ENCODE data around the gene ITGA4. TPM values are rescaled to one million over a fixed set of nuclear protein-coding genes. Genes with fewer than 3 reads are reported as not detected.
A peak's percentile ranks its signal among the peaks of the same experiment; 100 is the strongest.

The ITGA4 gene
- total RNA-seq (0.28 and 0.39 TPM in 2 replicates), polyA plus RNA-seq (0.44 and 0.86 TPM in 2 replicates)

- Histone ChIP-seq H3K27ac (no peak within 1 kb of the TSS), H3K27me3 (peaks cover 75% of the 10 kb centered on the region), H3K36me3 (no peaks in the 10 kb centered on the region), H3K9me3 (ENCODE audit: low read depth) (no peaks in the 10 kb centered on the region), H3K4me3 (peak within 1 kb of the TSS; percentile 33), H3K4me1 (ENCODE audit: low read depth) (peaks cover 3% of the 10 kb centered on the region)
- DNase-seq (ENCODE audit: low read depth in 1 of 2, low spot score in 1 of 2), result peak; percentile 75 to 87
- TF ChIP-seq CTCF (IDR thresholded peaks at IDR 0.05; ENCODE audit: low read depth, low read length), result peak; percentile 87
These were observed at the start of gene ITGA4 for GRCh38 chr2:181457121-181457740. TSS of gene ITGA4 (plus strand) at chr2:181457386. CDS start at chr2:181457655, 269 bp downstream.

- no peak for DNase-seq (ENCODE audit: low read depth in 1 of 2, low spot score in 1 of 2)
- TF ChIP-seq CTCF (IDR thresholded peaks at IDR 0.05; ENCODE audit: low read depth, low read length), result no peak
- Histone ChIP-seq H3K9me3 (ENCODE audit: low read depth) (no peaks in the 10 kb centered on the region), H3K4me3 (no peak overlapping the region), H3K27me3 (no peaks in the 10 kb centered on the region), H3K27ac (no peak overlapping the region), H3K4me1 (ENCODE audit: low read depth) (no peaks in the 10 kb centered on the region), H3K36me3 (no peaks in the 10 kb centered on the region)
These were observed 48.3 kb upstream of the ITGA4 start for GRCh38 chr2:181408861-181409260.

DNA sequence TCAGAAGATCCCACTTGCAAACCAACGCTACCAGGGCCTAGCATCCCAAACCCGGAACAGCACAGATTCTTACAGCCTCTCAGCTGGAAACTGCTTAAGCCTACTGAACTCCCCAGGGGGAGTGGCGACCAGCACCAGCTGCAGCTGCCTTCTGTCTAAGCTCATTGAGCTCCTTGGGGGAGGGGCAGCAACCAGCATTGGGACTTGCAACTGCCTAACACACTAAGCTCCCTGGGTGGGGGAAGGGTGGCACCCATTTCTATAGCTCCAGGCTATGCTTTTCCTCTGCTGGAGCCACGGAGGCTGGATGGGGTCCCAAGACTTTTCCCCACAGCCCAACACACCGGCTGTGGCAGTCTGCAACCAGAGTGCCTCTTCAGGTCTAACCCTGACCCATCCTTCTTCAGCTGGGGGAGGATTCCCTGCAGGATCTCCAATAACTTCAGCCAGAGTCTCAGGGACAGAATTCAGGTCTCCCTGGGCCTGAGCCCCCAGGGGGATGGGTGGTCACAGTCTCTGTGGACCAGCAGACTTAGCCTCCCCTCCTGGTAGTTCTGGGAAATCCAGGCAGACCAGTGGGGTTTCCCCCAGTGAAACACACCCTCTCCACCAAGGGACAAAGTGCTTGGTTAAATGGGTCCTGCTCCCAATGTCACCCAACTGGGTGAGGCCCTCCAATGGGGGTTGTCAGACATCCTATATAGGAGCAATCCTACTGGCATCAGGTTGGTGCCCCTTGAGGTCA lies 45.9 kb upstream of the ITGA4 start:
- Histone ChIP-seq H3K27ac (no peak overlapping the region), H3K36me3 (no peaks in the 10 kb centered on the region), H3K4me1 (ENCODE audit: low read depth) (no peaks in the 10 kb centered on the region), H3K27me3 (no peaks in the 10 kb centered on the region), H3K9me3 (ENCODE audit: low read depth) (no peaks in the 10 kb centered on the region), H3K4me3 (no peak overlapping the region)
- TF ChIP-seq CTCF (IDR thresholded peaks at IDR 0.05; ENCODE audit: low read depth, low read length), result no peak
- DNase-seq (ENCODE audit: low read depth in 1 of 2, low spot score in 1 of 2), result peak; percentile 35 to 40

GRCh38 chr2:181419129-181419855 lies 37.9 kb upstream of the ITGA4 start:
- Histone ChIP-seq H3K27ac (no peak overlapping the region), H3K9me3 (ENCODE audit: low read depth) (no peaks in the 10 kb centered on the region), H3K36me3 (no peaks in the 10 kb centered on the region), H3K4me3 (no peak overlapping the region), H3K27me3 (no peaks in the 10 kb centered on the region), H3K4me1 (ENCODE audit: low read depth) (no peaks in the 10 kb centered on the region)
- no peak for DNase-seq (ENCODE audit: low read depth in 1 of 2, low spot score in 1 of 2)
- TF ChIP-seq CTCF (IDR thresholded peaks at IDR 0.05; ENCODE audit: low read depth, low read length), result no peak

DNA sequence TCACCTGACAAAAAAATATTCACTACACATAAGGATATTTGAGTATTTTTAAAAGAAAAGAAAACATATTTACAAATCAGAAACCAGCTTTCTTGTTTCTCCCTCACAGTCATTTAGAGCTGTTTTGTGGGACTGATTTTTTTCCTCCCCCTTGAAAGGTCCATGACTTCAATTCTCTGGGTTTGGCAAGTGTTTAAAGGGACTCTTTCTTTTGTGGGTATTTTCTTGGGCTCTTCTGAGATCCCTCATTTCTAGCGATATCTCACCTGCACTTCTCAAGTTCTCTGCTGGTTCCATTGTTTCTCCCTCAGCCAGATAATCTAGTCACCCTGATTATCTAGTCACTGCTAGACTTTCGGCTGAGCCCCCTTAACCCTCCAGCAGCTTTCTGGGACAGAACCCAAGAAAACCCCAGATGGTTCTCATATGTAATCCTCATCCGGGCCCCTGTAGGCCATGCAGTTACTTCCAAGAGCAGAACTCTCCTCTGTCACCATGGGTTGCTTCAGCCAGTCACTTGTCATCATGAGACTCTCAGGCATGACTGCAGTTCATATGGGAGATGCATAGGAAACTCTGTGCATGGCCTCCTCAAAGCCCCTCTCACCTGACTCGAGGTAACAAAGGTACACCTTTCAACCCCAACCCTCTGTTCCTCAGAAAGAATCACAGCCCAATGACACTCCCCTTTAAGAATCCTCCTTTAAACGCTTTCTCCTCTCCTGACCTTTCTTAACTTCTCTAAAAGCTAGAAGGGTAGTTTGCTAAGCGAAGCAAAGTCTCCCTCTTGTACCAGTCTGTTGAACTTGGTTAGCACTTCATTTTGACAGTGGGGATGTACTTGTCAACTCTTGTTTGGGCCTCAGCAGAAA lies 36.7 kb upstream of the ITGA4 start:
- Histone ChIP-seq H3K27ac (no peak overlapping the region), H3K9me3 (ENCODE audit: low read depth) (no peaks in the 10 kb centered on the region), H3K4me1 (ENCODE audit: low read depth) (no peaks in the 10 kb centered on the region), H3K4me3 (no peak overlapping the region), H3K36me3 (no peaks in the 10 kb centered on the region), H3K27me3 (no peaks in the 10 kb centered on the region)
- no peak for DNase-seq (ENCODE audit: low read depth in 1 of 2, low spot score in 1 of 2)
- TF ChIP-seq CTCF (IDR thresholded peaks at IDR 0.05; ENCODE audit: low read depth, low read length), result no peak

Measured in cardiac muscle cell (in vitro differentiated cells and primary cell).